ENCODE data around the gene PDE9A.
"Not testable (repeated sequence)": the region's sequence is repeated elsewhere in the genome, so short reads cannot be mapped to it uniquely, and the experiment has no call there.

PDE9A gene

GRCh38 chr21:42704861-42705260, 51.4 kb downstream of the PDE9A start:
- DNase-seq (ENCODE audit: low read depth in 2 of 2, low spot score in 1 of 2) = no peak

GRCh38 chr21:42705346-42705745, 51.9 kb downstream of the PDE9A start:
- no peak for DNase-seq (ENCODE audit: low read depth in 2 of 2, low spot score in 1 of 2)

GRCh38 chr21:42705746-42706374, 52.4 kb downstream of the PDE9A start:
- no peak for DNase-seq (ENCODE audit: low read depth in 2 of 2, low spot score in 1 of 2)

GRCh38 chr21:42706765-42707164, 53.3 kb downstream of the PDE9A start:
- no peak for DNase-seq (ENCODE audit: low read depth in 2 of 2, low spot score in 1 of 2)

- no peak for DNase-seq (ENCODE audit: low read depth in 2 of 2, low spot score in 1 of 2)
Measured at GRCh38 chr21:42707207-42707830, 53.9 kb downstream of the PDE9A start.

GRCh38 chr21:42708107-42708506, 54.7 kb downstream of the PDE9A start:
- no peak for DNase-seq (ENCODE audit: low read depth in 2 of 2, low spot score in 1 of 2)

- not testable (repeated sequence) for DNase-seq (ENCODE audit: low read depth in 2 of 2, low spot score in 1 of 2)
Measured at GRCh38 chr21:42708916-42709315, 55.5 kb downstream of the PDE9A start.

- no peak for DNase-seq (ENCODE audit: low read depth in 2 of 2, low spot score in 1 of 2)
Measured at GRCh38 chr21:42711667-42712066, 58.2 kb downstream of the PDE9A start.

GRCh38 chr21:42715427-42715826, 62.0 kb downstream of the PDE9A start:
- not testable (repeated sequence) for DNase-seq (ENCODE audit: low read depth in 2 of 2, low spot score in 1 of 2)

- no peak for DNase-seq (ENCODE audit: low read depth in 2 of 2, low spot score in 1 of 2)
Measured at GRCh38 chr21:42716074-42716473, 62.7 kb downstream of the PDE9A start.

GRCh38 chr21:42720484-42720883, 67.1 kb downstream of the PDE9A start:
- not testable (repeated sequence) for DNase-seq (ENCODE audit: low read depth in 2 of 2, low spot score in 1 of 2)

GRCh38 chr21:42721341-42721824, 68.0 kb downstream of the PDE9A start:
- no peak for DNase-seq (ENCODE audit: low read depth in 2 of 2, low spot score in 1 of 2)

GRCh38 chr21:42722153-42722552, 68.7 kb downstream of the PDE9A start:
- no peak for DNase-seq (ENCODE audit: low read depth in 2 of 2, low spot score in 1 of 2)

- DNase-seq (ENCODE audit: low read depth in 2 of 2, low spot score in 1 of 2) = no peak
Measured at GRCh38 chr21:42722808-42723473, 69.5 kb downstream of the PDE9A start.

GRCh38 chr21:42724226-42724920, 71.0 kb downstream of the PDE9A start:
- no peak for DNase-seq (ENCODE audit: low read depth in 2 of 2, low spot score in 1 of 2)

GRCh38 chr21:42725416-42725930, 72.1 kb downstream of the PDE9A start:
- DNase-seq (ENCODE audit: low read depth in 2 of 2, low spot score in 1 of 2) = no peak

- no peak for DNase-seq (ENCODE audit: low read depth in 2 of 2, low spot score in 1 of 2)
Measured at GRCh38 chr21:42731264-42732032, 78.0 kb downstream of the PDE9A start.

- no peak for DNase-seq (ENCODE audit: low read depth in 2 of 2, low spot score in 1 of 2)
Measured at GRCh38 chr21:42732033-42732410, 78.6 kb downstream of the PDE9A start.

GRCh38 chr21:42733037-42733627, 79.7 kb downstream of the PDE9A start:
- DNase-seq (ENCODE audit: low read depth in 2 of 2, low spot score in 1 of 2) = no peak

- DNase-seq (ENCODE audit: low read depth in 2 of 2, low spot score in 1 of 2) = no peak
Measured at GRCh38 chr21:42733874-42734273, 80.5 kb downstream of the PDE9A start.

Data from stimulated activated CD8-positive, alpha-beta memory T cell treated with anti-CD3 and anti-CD28 coated beads, Interleukin-4, amount 100 ng/mL, for 1 hour (primary cell).